GM18858 (cell line): ENCODE measurements around the gene CDK5RAP1.
"Not testable (repeated sequence)": the region's sequence is repeated elsewhere in the genome, so short reads cannot be mapped to it uniquely, and the experiment has no call there.

Experiments used
- ATAC-seq: cut with Tn5 transposase; IDR thresholded peaks from one replicate; pipeline ENCODE4 v1.9.1; 2021; ENCODE audit not compliant: unreplicated experiment

CDK5RAP1 gene

DNA sequence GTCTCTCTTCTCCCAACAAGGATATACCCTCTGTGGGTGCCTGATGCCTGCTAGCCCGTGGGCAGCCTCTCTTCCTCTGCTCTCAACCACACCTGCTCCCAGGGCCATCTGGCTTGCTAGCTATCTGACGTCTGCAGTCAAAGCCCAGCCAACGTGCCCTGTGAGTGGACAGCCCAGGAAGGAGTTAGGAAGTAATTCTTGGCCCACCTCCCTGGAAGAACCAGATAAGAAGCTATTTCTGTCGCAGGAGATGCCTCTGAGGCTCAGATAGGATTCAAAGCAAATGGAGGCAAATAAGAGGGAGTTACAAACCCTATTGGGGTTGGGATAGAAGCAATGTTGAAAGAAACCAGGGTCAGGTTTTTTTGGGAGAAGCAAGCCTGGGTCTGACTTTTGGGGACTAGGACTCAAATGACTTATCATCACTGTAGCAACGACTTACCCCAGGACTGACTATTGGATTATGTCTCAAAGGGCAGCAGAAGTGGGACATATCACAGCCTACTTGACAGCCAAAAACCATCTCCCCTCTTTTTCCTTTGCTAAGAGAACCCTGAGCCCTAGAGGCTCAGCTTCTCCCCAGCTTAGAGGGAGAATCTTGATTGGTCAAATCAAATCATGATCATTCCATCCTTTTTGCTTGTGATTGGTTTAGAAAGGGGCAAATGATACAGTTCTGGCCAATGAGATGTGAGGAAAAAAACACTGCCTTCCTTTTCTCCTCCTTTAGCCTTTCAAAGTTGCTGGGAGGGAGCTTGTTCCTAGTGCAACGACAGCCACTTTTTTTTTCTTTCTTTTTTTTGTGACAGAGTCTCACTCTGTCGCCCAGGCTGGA is 18.0 kb upstream of the CDK5RAP1 start:
- ATAC-seq, result no peak

DNA sequence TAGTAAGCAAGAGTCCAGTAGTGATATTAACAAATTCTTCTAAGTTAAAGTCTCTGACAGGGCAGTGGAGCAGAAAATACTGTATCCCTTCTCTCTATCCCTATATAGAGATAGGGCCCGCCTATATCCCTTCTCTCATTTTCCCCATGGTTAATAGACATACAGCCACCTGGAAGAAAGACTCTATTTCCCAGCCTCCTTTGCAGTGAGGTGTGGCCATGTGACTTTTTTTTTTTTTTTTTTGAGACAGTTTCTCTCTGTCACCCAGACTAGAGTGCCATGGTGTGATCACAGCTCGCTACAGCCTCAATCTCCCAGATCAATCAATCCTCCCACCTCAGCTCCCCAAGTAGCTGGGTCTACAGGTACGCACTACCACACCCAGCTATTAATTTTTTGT is 16.7 kb upstream of the CDK5RAP1 start:
- no peak for ATAC-seq

DNA sequence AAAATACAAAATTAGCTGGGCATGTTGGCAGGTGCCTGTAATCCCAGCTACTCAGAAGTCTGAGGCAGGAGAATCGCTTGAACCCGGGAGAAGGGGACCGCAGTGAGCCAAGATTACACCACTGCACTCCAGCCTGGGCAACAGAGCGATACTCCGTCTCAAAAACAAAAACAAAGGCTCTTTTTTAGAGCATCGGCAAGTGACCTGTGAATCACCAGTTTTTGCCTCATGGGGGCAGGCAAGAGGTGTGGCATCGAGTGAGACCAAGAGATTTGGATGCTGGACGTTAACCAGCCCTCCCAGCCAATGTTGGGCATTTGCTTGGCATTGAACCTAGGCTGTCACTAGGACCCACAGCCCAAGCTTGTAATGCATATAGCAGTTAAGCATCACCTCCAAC is 14.6 kb upstream of the CDK5RAP1 start:
- ATAC-seq, result no peak

DNA sequence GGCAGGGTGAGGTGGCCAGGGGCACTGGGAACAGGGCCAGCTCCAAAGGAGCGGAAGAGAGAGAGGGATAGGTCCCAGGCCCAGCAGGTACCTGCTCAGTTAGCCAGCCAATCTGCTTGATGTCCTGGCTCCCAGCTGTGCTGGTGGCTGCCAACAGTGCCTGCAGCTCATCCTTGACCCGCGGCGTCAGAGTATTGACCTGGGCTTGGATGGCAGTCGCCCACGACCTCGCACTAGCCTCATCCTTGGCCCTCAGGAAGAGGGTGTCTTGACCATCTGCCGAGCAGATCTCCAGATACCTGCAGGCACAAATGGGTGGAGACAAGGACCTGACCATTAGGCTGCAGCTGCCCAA is 11.1 kb upstream of the CDK5RAP1 start:
- ATAC-seq, result no peak

DNA sequence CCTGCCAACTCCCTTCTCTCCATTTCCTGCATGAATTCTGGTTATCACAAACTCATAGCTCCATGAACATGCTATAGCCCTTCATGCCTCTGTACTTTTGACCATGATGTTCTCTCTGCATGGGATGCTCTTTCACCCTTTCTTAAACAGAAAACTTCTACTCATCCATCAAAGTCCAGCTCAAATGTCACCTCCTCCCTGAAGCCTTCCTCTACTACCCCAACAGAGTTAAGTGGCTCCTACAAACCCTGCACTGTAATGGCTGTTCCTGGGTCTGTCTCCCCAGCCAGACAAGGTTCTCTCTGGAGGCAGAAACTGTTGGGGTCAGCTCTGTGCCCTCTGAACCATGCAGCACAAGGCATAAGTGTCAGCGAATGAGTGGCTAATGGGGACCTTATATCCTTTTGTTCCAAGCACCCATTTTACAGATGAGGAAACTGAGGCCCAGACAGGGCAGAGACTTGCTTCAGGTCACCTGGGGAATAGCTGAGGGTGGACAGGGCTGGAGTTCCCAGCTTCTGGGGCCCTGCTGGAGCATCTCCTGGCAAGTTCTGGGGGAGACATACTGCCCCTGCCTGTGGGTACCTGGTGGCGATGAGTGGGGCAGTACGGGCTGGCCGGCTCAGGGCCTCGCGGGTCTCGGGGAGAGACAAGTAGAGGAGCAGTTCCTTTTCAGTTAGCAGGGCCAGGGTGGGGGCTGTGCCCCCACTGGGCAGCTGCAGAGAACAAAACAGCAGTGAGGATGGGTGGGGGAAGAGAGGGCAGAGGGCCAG is 10.6 kb upstream of the CDK5RAP1 start:
- no peak for ATAC-seq

DNA sequence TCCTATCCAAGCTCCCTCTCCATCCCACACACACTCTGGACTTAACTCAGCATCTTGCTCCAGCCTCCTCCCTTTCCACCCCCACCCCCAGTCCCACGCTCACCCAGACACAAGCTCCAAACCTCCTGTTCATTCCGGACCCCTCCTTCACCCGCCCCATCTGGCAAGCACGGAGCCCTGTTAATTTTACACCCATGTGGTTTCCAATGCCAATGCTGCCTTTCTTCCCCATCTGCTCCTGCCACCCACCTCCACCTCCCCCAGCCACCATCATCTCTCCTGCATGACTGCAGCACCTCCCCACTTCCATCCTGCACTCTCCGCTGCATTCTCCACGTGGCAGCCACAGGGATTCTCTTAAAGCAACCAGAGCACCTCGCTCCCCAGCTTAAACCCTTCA is 9.9 kb upstream of the CDK5RAP1 start:
- no peak for ATAC-seq

DNA sequence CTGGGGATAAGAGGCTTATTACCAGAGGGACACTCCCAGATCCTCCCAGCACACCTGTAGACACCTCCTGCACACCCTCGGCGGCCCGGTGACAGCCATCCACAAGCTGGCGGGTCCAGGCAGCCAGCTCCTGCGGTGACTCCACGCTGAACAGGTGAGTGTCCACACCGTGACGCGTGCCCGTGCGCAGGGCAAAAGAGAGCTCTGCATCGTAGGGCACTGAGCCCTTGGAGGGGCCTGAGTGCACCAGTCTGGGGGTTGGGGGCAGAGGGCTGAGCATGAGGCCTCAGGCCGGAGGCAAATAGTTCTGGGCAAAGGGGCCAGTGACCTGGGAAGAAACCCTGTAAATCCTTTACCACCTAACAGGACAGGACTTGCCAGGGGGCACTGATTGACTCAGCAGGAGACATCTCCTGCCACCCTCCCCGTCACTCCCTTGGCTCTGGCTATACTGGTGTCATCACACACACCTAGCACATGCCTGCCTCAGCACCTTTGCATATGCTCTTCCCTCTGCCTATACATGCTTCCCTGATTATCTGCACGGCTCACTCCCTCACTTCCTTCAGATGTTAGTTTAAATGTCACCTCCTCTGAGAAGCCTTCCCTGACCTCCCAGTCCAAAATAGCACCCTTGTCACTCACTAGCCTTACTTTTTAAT is 8.9 kb upstream of the CDK5RAP1 start:
- no peak for ATAC-seq

DNA sequence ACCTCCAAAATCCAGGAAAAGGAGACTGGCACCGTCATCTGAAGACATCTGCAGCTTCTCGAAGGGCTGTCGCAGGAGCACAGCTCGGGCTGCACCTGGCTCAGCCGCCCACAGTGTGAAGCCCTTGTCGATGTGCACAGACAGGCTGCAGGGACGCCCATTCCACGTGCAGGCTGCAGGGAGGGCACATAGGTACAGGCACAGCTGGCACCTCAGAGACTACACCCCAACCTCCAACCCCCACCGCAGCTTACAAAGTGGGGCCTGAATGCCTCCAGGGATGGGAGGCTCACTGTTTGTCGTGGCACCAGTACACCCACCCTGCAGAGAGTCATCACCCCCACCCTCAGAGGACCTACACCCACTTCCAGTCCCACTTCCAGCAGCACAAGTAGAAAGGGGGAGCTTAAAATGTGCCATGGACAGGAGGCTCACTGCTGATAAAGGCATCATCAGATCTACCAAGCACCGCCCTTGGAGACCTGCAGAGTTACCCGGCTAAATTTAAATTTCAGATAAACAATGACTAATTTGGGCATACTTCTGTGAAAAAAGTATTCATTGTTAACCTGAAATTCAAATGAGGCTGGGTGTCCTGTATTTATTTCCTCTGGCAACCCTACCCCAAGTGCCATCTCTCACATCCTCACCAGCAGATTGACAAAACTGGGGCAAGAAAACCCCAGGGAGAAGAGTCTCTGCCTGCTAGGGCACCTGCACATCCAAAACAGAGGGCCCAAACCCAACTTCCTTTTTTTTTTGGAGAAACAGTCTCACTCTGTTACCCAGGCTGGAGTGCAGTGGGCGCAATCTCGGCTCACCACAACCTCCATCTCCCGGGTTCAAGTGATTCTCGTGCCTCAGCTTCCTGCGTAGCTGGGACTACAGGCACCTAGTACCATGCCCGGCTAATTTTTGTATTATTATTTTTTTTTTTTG is 7.7 kb upstream of the CDK5RAP1 start:
- ATAC-seq, result no peak

DNA sequence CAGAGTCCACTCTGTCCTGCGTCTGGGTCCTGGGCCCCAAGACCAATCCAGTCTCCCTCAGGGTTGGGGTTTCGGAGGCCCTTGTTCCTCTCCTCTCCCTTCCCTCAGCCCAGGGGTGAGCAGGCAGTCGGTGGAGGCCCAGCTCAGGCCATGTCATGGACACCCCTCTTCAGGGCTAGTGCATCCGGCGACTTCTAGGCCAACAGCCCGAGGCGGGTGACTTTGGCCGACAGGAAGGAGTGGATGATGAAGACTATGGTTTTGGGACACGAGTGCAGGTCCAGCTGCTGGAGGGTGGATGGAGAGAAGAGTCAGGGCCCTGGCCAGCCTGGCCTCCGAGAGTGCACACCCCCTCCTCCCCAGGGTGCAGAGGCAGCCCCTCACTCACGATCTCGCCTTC is 7.0 kb upstream of the CDK5RAP1 start:
- ATAC-seq, result no peak

DNA sequence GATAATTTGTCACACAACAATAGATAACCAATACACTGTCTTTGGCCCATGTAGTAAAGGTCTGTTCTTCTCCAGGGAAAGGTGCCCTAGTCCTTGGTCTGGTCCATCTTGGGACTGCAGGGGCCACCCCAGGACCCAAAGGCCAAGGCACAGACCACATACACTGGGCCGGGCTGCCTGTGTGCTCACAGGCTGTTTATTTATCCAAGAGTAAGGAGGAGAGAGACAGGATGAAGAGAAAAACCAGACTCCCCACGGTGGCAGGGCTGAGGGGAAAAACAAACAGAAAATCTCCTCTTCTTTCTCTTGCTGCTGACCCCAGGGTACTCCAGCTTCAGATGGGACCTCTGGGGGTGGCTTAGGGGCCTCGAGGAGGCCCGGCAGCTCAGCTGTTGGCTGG is 6.5 kb upstream of the CDK5RAP1 start:
- no peak for ATAC-seq

DNA sequence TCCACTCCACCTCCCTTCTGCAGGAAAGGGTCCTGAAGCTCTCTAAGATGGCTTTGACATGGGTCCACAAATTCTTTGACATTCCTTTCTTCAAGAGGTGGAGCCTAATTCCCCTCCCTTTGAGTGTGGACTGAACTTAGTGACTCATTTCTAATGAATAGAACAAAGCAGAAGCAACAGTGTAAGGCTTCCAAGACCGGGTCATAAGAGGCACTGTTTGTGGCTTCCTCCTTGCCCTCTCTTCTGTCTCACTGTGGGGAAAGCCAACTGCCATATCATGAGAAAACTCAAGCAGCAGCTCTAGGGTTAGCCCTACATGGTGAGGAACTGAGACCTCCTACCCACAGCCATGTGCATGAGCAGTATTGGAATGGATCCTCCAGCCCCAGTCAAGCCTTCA is 5.9 kb upstream of the CDK5RAP1 start:
- ATAC-seq, result no peak

DNA sequence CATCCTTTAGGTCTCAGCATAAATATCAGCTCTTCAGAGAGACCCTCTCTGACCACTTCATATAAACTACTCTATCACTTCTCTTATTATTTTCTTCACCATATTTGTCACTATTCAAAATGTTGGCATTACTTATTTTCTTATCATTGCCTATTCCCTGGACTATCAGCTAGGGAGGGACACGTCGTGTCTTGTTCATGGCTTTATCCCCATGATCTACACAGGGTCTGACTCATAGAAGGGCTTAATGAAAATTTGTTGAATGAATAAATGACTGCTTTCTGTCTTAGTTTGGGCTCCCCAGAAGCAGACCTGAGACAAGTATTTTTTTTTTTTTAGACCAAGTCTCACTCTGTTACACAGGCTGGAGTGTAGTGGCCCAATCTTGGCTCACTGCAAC is 3.0 kb upstream of the CDK5RAP1 start:
- ATAC-seq, result no peak

DNA sequence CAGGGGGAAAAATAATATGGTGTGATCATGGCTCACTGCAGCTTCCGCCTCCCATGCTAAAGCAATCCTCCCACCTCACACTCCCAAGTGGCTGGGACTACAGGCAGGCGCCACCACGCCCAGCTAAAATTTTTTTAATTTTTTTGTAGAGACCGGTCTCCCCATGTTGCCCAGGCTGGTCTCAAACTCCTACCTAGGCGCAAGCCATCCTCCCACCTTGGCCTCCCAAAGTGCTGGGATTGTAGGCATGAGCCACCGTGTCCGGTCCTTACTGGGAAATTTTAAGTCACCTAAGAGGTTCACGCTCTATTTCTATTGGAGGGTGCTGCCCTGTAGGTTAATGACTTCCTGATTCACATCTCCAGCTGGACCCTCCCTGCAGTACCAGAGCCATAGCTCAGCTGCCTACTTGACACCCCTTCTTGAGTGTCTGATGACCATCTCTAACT is 626 bp upstream of the CDK5RAP1 start:
- no peak for ATAC-seq

DNA sequence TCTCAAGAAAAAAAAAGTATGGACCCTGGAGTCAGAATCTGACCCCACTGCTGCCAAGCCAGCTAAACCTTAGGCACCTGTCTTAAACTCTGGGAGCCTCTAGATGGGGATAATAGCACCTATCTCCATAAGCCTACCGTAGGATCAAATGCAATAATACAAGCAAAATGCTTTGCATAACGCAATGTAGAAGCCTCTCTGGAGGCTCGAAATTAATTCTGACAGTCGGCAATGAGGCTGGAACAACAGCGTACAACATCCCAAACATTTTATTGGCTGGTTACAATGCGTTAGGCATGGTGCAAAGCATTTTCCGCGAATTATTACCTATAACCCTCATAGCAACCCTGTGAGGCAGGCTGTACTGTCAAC is 521 bp downstream of the CDK5RAP1 start:
- ATAC-seq, result no peak

DNA sequence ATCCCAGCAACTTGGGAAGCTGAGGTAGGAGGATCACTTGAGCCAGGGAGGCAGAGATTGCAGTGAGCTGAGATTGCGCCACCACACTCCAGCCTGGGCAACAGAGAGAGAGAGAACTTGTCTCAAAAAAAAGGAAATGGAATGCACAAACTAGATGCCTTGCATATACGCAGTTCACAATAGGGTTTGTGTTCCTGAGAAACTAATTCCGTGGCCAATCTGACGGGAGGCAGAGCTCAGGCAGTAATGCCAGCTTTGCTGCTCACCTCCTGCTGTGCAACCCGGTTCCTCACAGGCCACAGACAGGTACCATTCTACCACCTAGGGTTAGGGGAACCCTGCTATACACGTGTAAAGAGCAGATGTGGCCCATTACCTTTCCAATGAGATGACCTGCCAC is 1.4 kb downstream of the CDK5RAP1 start:
- ATAC-seq, result no peak

DNA sequence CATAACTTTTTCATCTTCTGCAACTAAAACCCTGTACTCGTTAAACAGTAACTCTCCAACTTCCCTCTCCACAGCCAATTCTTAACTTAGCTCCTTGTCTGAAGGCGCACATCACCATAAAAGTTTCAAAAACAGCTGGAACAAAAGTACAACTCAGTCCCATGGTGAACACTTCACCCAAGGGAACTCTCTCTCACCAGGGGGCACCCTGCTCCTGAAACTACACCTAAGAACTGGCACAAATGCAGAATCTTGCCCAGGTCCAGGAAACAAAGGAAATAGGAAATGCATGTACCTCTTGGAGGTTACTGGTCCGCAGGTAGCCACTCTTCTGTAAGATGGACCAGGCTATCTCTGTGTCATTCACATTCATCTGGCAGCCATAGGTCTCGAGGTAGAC is 6.6 kb downstream of the CDK5RAP1 start:
- no peak for ATAC-seq

DNA sequence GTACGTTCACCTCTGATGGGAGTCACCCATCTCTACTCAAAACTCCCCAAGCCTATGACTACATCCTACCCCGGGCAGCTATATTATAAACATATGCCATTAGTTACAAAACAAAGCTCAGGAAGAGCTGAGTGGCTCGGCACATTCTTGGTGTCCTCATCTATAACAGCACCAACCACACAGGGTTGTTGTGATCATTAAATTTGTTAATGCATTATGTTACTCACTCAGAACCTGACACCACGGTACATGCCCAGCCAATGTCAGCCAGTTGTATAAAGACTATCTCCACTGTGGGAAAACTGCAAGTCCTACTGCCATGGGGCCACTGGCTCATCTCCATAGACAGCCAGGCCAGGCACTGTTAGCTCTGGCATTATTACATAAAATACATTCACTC is 7.7 kb downstream of the CDK5RAP1 start:
- no peak for ATAC-seq

DNA sequence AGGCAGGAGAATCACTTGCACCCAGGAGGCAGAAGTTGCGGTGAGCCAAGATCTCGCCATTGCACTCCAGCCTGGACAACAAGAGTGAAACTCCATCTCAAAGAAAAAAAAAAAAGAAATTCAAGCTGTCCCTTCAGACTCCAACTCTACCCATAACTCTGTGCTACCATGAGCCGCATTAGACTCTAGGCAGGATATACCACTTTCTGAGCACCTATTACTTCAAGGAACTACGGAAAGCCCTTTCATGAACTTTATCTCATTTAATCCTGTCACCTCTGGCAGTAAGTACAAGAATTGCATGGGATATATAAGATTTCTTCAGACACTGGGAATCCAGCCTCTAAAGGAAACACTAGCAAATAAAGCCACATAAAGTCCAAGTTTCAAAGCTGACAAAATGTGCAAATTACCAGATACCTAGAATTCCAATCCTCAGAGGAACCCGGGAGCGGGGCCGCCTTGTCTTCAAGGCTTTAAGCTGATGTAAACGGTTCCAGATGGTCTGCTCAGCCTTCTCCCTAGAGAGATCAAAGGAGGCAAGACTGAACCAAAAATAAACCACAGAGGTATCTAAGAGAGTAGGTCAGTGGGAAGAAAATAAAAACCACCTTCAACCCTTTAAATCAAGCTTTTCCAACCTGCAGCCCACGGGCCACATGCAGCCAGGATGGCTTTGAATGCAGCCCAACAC is 9.4 kb downstream of the CDK5RAP1 start:
- no peak for ATAC-seq

DNA sequence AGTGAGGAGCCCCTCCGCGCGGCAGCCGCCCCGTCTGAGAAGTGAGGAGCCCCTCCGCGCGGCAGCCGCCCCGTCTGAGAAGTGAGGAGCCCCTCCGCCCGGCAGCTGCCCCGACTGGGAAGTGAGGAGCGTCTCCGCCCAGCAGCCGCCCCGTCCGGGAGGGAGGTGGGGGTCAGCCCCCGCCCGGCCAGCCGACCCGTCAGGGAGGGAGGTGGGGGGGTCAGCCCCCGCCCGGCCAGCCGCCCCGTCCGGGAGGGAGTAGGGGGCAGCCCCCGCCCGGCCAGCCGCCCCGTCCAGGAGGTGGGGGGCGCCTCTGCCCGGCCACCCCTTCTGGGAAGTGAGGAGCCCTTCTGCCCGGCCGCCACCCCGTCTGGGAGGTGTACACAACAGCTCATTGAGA is 12.0 kb downstream of the CDK5RAP1 start:
- ATAC-seq, result not testable (repeated sequence)

DNA sequence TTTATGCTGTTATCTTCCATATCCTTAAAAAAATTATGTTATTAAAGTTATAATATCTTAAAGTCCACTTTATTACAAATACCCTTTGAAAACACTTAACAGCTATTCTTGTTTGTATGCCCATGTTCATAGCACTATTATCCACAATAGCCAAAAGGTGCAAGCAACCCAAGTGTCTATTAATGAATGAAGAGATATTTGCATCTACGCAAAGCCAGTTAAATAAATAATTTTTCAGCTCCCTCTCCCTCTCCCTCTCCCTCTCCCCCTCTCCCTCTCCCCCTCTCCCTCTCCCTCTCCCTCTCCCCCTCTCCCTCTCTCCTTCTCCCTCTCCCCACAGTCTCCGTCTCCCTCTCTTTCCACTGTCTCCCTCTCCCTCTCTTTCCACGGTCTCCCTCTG is 13.1 kb downstream of the CDK5RAP1 start:
- ATAC-seq, result no peak
